ENCODE results near the gene RALGAPA2.

Gene RALGAPA2

GRCh38 chr20:20630551-20630950 lies 81.9 kb downstream of the RALGAPA2 start:
- DNase-seq (ENCODE audit: low read depth in 2 of 2) = no peak

- DNase-seq (ENCODE audit: low read depth in 2 of 2) = no peak
These were observed 82.8 kb downstream of the RALGAPA2 start for GRCh38 chr20:20629556-20630188.

GRCh38 chr20:20628314-20628713 lies 84.1 kb downstream of the RALGAPA2 start:
- DNase-seq (ENCODE audit: low read depth in 2 of 2) = no peak

- DNase-seq (ENCODE audit: low read depth in 2 of 2) = no peak
These were observed 85.0 kb downstream of the RALGAPA2 start for GRCh38 chr20:20627471-20627870.

GRCh38 chr20:20624914-20625313 lies 87.5 kb downstream of the RALGAPA2 start:
- DNase-seq (ENCODE audit: low read depth in 2 of 2) = no peak

- DNase-seq (ENCODE audit: low read depth in 2 of 2) = no peak
These were observed 91.2 kb downstream of the RALGAPA2 start for GRCh38 chr20:20621195-20621594.

- no peak for DNase-seq (ENCODE audit: low read depth in 2 of 2)
These were observed 98.1 kb downstream of the RALGAPA2 start for GRCh38 chr20:20614391-20614790.

GRCh38 chr20:20612251-20612650 lies 100.2 kb downstream of the RALGAPA2 start:
- DNase-seq (ENCODE audit: low read depth in 2 of 2) = no peak

GRCh38 chr20:20611167-20611566 lies 101.3 kb downstream of the RALGAPA2 start:
- no peak for DNase-seq (ENCODE audit: low read depth in 2 of 2)

GRCh38 chr20:20609522-20609921 lies 102.9 kb downstream of the RALGAPA2 start:
- no peak for DNase-seq (ENCODE audit: low read depth in 2 of 2)

- no peak for DNase-seq (ENCODE audit: low read depth in 2 of 2)
These were observed 103.8 kb downstream of the RALGAPA2 start for GRCh38 chr20:20608641-20609040.

- DNase-seq (ENCODE audit: low read depth in 2 of 2) = no peak
These were observed 104.4 kb downstream of the RALGAPA2 start for GRCh38 chr20:20608041-20608440.

- no peak for DNase-seq (ENCODE audit: low read depth in 2 of 2)
These were observed 105.6 kb downstream of the RALGAPA2 start for GRCh38 chr20:20606881-20607280.

GRCh38 chr20:20606050-20606449 lies 106.4 kb downstream of the RALGAPA2 start:
- DNase-seq (ENCODE audit: low read depth in 2 of 2) = no peak

- DNase-seq (ENCODE audit: low read depth in 2 of 2) = no peak
These were observed 107.5 kb downstream of the RALGAPA2 start for GRCh38 chr20:20604907-20605306.

- no peak for DNase-seq (ENCODE audit: low read depth in 2 of 2)
These were observed 108.1 kb downstream of the RALGAPA2 start for GRCh38 chr20:20604357-20604756.

GRCh38 chr20:20603339-20603990 lies 109.0 kb downstream of the RALGAPA2 start:
- DNase-seq (ENCODE audit: low read depth in 2 of 2) = no peak

- DNase-seq (ENCODE audit: low read depth in 2 of 2) = no peak
These were observed 114.5 kb downstream of the RALGAPA2 start for GRCh38 chr20:20597966-20598365.

GRCh38 chr20:20594171-20594530 lies 118.3 kb downstream of the RALGAPA2 start:
- no peak for DNase-seq (ENCODE audit: low read depth in 2 of 2)

GRCh38 chr20:20593447-20594170 lies 118.8 kb downstream of the RALGAPA2 start:
- DNase-seq (ENCODE audit: low read depth in 2 of 2) = no peak

GRCh38 chr20:20585146-20585545 lies 127.3 kb downstream of the RALGAPA2 start:
- DNase-seq (ENCODE audit: low read depth in 2 of 2) = no peak

GRCh38 chr20:20582734-20583133 lies 129.7 kb downstream of the RALGAPA2 start:
- DNase-seq (ENCODE audit: low read depth in 2 of 2) = no peak

GRCh38 chr20:20580139-20580538 lies 132.3 kb downstream of the RALGAPA2 start:
- no peak for DNase-seq (ENCODE audit: low read depth in 2 of 2)

Data from stimulated activated CD4-positive, alpha-beta T cell treated with anti-CD3 and anti-CD28 coated beads, Interleukin-1b, Interleukin-23, amount 100 ng/mL, for 4 hours (primary cell).